ENCODE data around the gene PIAS2. TPM values are rescaled to one million over a fixed set of nuclear protein-coding genes. Genes with fewer than 3 reads are reported as not detected.

The PIAS2 gene
- total RNA-seq, 1 donor, result 38.5 TPM

DNA sequence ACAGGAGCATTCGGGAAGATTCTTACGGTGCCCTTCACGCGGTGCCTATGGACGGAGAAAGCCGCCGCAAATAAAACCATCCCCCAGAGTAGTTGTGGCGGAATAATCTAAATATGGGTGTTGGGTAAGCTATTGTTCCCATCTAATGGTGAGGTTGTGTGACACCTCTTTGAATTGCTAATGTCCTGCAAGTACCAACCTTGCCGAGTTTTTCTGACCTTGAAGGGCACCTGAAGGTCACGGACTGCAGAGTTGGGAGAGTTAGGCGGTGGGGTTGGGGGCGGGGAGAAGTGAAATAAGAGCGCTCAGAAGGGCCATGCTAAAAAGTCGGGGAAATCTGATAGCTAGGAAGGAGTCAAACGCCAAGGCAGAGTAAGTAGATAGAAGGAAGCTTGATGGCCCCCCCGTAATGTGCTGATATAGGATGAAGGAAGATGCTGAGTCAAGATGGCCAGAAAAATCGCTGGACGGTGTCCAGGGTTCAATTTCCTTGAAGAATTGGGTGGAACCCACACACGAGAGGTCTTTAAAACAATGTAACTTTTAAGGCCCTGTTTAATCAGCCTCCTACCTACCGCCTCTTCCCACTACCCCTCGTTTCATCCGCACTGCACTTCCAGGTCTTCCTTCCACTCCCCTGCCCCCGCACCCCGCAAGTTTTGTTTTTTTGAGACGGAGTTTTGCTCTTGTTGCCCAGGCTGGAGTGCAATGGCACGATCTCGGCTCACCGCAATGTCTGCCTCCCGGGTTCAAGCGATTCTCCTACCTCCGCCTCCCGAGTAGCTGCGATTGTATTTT is 695 bp upstream of the PIAS2 start:
- peak overlapping the region; percentile 88 for H3K4me3 ChIP-seq (ENCODE audit: low read depth, low read length)
- TF ChIP-seq, protein P1, sequence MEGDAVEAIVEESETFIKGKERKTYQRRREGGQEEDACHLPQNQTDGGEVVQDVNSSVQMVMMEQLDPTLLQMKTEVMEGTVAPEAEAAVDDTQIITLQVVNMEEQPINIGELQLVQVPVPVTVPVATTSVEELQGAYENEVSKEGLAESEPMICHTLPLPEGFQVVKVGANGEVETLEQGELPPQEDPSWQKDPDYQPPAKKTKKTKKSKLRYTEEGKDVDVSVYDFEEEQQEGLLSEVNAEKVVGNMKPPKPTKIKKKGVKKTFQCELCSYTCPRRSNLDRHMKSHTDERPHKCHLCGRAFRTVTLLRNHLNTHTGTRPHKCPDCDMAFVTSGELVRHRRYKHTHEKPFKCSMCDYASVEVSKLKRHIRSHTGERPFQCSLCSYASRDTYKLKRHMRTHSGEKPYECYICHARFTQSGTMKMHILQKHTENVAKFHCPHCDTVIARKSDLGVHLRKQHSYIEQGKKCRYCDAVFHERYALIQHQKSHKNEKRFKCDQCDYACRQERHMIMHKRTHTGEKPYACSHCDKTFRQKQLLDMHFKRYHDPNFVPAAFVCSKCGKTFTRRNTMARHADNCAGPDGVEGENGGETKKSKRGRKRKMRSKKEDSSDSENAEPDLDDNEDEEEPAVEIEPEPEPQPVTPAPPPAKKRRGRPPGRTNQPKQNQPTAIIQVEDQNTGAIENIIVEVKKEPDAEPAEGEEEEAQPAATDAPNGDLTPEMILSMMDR (IDR thresholded peaks at IDR 0.05; ENCODE audit: insufficient read depth, low read length), result no peak
- peak; percentile 38 for DNase-seq (ENCODE audit: low read depth)

DNA sequence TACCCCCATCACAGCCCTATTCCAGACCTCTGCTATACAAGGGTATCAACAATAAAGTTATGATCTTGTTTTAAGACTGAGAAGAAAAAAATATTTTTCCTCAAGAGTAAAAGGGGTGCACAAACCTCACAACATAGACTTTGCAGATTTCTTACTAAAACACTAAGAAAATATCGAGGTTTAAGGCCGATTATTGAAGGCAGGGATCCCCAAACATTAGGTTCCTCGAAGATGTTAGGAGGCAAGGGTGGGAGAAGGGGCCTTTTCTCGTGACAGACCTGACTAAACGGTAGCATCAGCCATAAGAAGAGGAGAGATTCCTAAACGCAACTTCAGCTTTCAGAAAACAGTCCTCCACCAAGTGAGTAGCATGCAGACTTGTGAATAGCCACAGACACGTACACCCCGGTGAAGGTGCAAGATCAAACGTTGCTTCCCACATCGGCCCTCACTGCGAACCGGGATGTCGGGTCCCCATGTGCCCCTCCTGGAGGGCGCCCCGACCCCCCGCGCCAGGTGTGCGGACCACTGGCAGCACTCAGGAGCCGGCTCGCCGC is 678 bp downstream of the PIAS2 start:
- TF ChIP-seq, protein P1 (IDR thresholded peaks at IDR 0.05; ENCODE audit: insufficient read depth, low read length), result no peak
- DNase-seq (ENCODE audit: low read depth), result peak; percentile 42
- H3K4me3 ChIP-seq (ENCODE audit: low read depth, low read length), result peak overlapping the region; percentile 88

DNA sequence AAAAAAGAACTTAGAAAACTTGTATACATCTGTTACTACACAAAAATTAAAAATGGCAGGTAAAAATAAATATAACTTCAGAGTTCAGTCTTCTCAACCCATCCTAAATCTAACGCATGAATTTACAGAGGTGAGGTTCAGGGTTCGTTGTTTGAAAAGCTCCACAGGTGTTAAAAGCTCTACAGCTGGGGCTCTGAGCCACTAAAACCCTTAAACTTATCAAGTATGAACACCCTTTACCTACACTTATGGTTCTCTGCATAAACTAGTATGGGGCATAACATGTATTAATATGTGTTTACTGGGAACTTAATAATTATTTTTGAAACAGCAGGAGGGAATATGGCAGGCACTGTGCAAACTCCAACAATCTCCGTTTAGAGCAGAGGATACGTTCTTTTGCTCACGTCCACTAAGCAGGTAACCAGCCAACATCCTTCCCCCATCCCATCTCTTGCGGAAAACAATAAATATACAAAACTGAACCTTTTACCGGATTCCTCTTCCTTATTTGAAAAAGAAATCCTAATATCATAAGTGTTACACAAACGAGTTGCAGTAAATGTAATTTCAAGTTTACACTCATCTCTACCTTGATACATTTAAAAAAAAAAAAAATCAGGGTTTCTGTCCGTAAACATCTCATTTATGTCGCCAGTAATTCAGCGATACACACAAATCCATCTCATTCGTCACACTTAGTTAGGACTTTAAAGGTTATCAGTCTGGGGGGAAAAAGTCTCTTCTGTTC is 1.3 kb downstream of the PIAS2 start:
- DNase-seq (ENCODE audit: low read depth), result peak; percentile 2
- peak overlapping the region; percentile 88 for H3K4me3 ChIP-seq (ENCODE audit: low read depth, low read length)
- TF ChIP-seq, protein P1 (IDR thresholded peaks at IDR 0.05; ENCODE audit: insufficient read depth, low read length), result no peak

DNA sequence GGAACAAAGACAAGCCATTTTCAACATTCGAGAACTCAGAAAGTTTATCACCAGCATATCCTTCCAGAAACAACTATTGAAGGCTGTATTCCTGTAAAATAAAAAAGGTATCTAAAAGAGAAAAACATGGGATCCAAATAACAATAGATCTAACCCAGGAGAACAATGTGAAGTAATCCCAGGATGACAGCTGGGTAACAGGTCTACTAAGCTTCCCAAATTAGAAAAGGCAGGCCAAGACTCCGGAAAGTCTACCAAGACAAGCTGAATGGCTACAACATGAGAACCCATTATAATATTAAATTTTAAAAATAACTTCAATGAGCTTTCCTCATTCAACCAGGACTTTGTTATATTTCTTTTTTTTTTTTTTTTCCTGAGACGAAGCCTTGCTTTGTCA is 6.5 kb downstream of the PIAS2 start:
- no peak overlapping the region for H3K4me3 ChIP-seq (ENCODE audit: low read depth, low read length)
- no peak for DNase-seq (ENCODE audit: low read depth)
- TF ChIP-seq, protein P1 (IDR thresholded peaks at IDR 0.05; ENCODE audit: insufficient read depth, low read length), result no peak

DNA sequence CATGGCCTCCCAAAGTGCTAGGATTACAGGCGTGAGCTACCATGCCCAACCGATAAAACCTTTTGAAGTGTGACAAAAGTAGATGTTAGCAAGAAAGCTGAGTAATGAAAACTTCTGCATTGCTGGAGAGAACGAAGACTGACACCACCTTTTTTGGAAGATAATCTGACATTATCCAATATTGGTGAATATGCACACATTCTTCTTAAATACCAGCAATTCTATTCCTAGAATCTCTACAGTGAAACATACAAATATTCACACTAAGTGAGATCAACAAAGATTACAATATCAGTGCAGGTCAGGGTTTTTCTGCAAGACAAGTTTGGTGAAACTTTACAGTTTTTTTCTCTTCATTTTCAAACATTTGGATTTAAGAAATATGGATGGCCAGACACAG is 7.8 kb downstream of the PIAS2 start:
- H3K4me3 ChIP-seq (ENCODE audit: low read depth, low read length), result no peak overlapping the region
- TF ChIP-seq, protein P1 (IDR thresholded peaks at IDR 0.05; ENCODE audit: insufficient read depth, low read length), result no peak
- DNase-seq (ENCODE audit: low read depth), result no peak

DNA sequence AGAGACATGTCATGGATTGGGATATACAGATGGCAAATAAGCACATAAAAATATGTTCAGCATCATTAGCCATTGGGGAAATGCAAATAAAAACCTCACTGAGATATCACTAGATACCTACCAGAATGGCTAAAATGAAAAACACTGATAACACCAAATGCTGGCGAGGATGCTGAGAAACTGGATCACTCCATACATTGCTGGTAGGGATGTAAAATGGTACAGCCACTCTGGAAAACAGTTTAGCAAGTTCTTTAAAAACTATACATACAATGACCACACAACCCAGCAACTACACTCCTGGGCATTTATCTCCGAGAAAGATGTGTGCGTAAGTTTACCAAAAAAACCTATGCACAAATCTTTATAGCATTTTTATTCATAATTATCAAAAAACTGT is 13.9 kb downstream of the PIAS2 start:
- no peak for DNase-seq (ENCODE audit: low read depth)
- H3K4me3 ChIP-seq (ENCODE audit: low read depth, low read length), result no peak overlapping the region
- TF ChIP-seq, protein P1 (IDR thresholded peaks at IDR 0.05; ENCODE audit: insufficient read depth, low read length), result no peak
